H1 (cell line): ENCODE results near the gene TEX9. TPM values are rescaled to one million over a fixed set of nuclear protein-coding genes. Genes with fewer than 3 reads are reported as not detected.
A peak's percentile ranks its signal among the peaks of the same experiment; 100 is the strongest.
"Not testable (repeated sequence)": the region's sequence is repeated elsewhere in the genome, so short reads cannot be mapped to it uniquely, and the experiment has no call there.

ENCODE experiments used
- CTCF ChIA-PET: fragments of 300-600 bp; sonication (Branson Sonifier 250); formaldehyde crosslinking; loops from one replicate; lab custom pipeline; 2021; ENCODE audit not compliant: partially characterized antibody; lab: Charles Lee
- POLR2A ChIA-PET: fragments of 300-600 bp; sonication (Branson Sonifier 250); formaldehyde crosslinking; loops from one replicate; lab custom pipeline; 2021; ENCODE audit warnings: inconsistent platforms; ENCODE audit not compliant: partially characterized antibody; lab: Charles Lee
- DNase-seq, 2 experiments: peaks; one replicate each; pipeline versions ENCODE4 v3.0.0 to v3.0.0-alpha.2; 2010 to 2022; ENCODE audit warnings: low spot score in 2 of 2, low read depth in 1 of 2, mixed read lengths in 1 of 2
- FAIRE-seq: peaks from 2 replicates; lab custom pipeline; 2011; peaks lifted over from hg19 to GRCh38; lab: Jason Lieb, UNC
- H2AFZ ChIP-seq: 2 replicates; pipeline ENCODE4 v1.8.1; 2012; ENCODE audit warnings: low read length, inconsistent platforms
- H2AK5ac ChIP-seq: 2 replicates; pipeline ENCODE4 v1.6.1; 2013; ENCODE audit warnings: low read depth, low read length
- H2BK120ac ChIP-seq: replicated peaks from 2 replicates; pipeline ENCODE3; 2013; ENCODE audit warnings: low read depth, low read length, inconsistent platforms
- H2BK12ac ChIP-seq: 2 replicates; pipeline ENCODE4 v1.6.1; 2013; ENCODE audit warnings: low read depth, low read length
- H2BK15ac ChIP-seq: 2 replicates; pipeline ENCODE4 v1.6.1; 2013; ENCODE audit warnings: low read length
- H2BK20ac ChIP-seq: 2 replicates; pipeline ENCODE4 v1.6.1; 2013; ENCODE audit warnings: low read length
- H2BK5ac ChIP-seq: 2 replicates; pipeline ENCODE4 v1.6.1; 2013; ENCODE audit warnings: low read depth, low read length
- H3K14ac ChIP-seq: 2 replicates; pipeline ENCODE4 v1.6.1; 2013; ENCODE audit warnings: inconsistent platforms; ENCODE audit not compliant: insufficient read length
- H3K18ac ChIP-seq: 2 replicates; pipeline ENCODE4 v1.6.1; 2013; ENCODE audit warnings: low read length; ENCODE audit errors: extremely low read depth
- H3K23ac ChIP-seq: 2 replicates; pipeline ENCODE4 v1.6.1; 2013; ENCODE audit warnings: inconsistent platforms; ENCODE audit not compliant: insufficient read length
- H3K23me2 ChIP-seq: 2 replicates; pipeline ENCODE4 v1.6.1; 2013; ENCODE audit warnings: low read depth, low read length
- H3K27ac ChIP-seq: 2 replicates; pipeline ENCODE4 v1.6.1; 2011; ENCODE audit warnings: low read depth, low read length, inconsistent platforms
- H3K27me3 ChIP-seq, 4 experiments: replicated peaks in 1 of 4; 1 replicate in 1 of 4; 2 replicates in 3 of 4; pipeline versions ENCODE4 v1.6.1 to v1.8.1; 2011 to 2013; ENCODE audit warnings: low read length in 3 of 4, mild to moderate bottlenecking in 3 of 4, inconsistent platforms in 2 of 4, mixed read lengths in 2 of 4, moderate library complexity in 1 of 4; ENCODE audit not compliant: control insufficient read depth in 3 of 4, insufficient read depth in 3 of 4; ENCODE audit errors: extremely low read depth in 1 of 4
- H3K36me3 ChIP-seq, 4 experiments: 2 replicates each; pipeline versions ENCODE4 v1.6.1 to v1.8.1; 2011 to 2013; ENCODE audit warnings: mild to moderate bottlenecking in 4 of 4, low read length in 3 of 4, moderate library complexity in 2 of 4, control low read depth in 1 of 4, inconsistent platforms in 1 of 4; ENCODE audit not compliant: insufficient read depth in 4 of 4, control insufficient read depth in 2 of 4
- H3K4ac ChIP-seq: replicated peaks from 2 replicates; pipeline ENCODE3; 2013; ENCODE audit warnings: low read length, low read depth, mixed read lengths, inconsistent platforms; ENCODE audit not compliant: insufficient read length
- H3K4me1 ChIP-seq, 4 experiments: replicated peaks in 1 of 4; 1 replicate in 1 of 4; 2 replicates in 3 of 4; pipeline versions ENCODE4 v1.6.1 to v1.8.1; 2011 to 2013; ENCODE audit warnings: low read length in 3 of 4, inconsistent platforms in 2 of 4, mixed read lengths in 1 of 4; ENCODE audit not compliant: insufficient read depth in 4 of 4, control insufficient read depth in 3 of 4
- H3K4me2 ChIP-seq, 2 experiments: 2 replicates each; pipeline versions ENCODE4 v1.6.1 to v1.8.1; 2011 to 2013; ENCODE audit warnings: low read depth in 2 of 2, low read length in 2 of 2, control low read depth in 1 of 2, inconsistent platforms in 1 of 2, mild to moderate bottlenecking in 1 of 2; ENCODE audit not compliant: insufficient read depth in 1 of 2
- H3K4me3 ChIP-seq, 4 experiments: fragments of 200-600, 300-600 bp in 1 of 4; sonication (generic), shearing (Covaris generic), sonication (Bioruptor Twin) in 1 of 4; 2 replicates each; pipeline versions ENCODE4 v1.5.1 to v1.8.1; 2011 to 2016; ENCODE audit warnings: low read length in 4 of 4, low read depth in 3 of 4, control low read depth in 2 of 4, inconsistent platforms in 2 of 4, mild to moderate bottlenecking in 2 of 4, mixed read lengths in 1 of 4, moderate library complexity in 1 of 4; ENCODE audit not compliant: insufficient read depth in 2 of 4; ENCODE audit errors: extremely low read depth in 1 of 4
- H3K56ac ChIP-seq: replicated peaks from 2 replicates; pipeline ENCODE3; 2013; ENCODE audit warnings: low read depth, mild to moderate bottlenecking, mixed read lengths, low read length, inconsistent platforms; ENCODE audit not compliant: insufficient read length
- H3K79me1 ChIP-seq: 2 replicates; pipeline ENCODE4 v1.6.1; 2013; ENCODE audit warnings: low read depth, low read length, control low read depth
- H3K79me2 ChIP-seq, 2 experiments: 2 replicates each; pipeline versions ENCODE4 v1.6.1 to v1.8.1; 2012 to 2013; ENCODE audit warnings: low read length in 2 of 2, mild to moderate bottlenecking in 2 of 2, inconsistent platforms in 1 of 2; ENCODE audit not compliant: insufficient read depth in 2 of 2, control insufficient read depth in 1 of 2
- H3K9ac ChIP-seq, 4 experiments: replicated peaks in 1 of 4; 1 replicate in 1 of 4; 2 replicates in 3 of 4; pipeline versions ENCODE4 v1.6.1 to v1.8.1; 2011 to 2013; ENCODE audit warnings: low read depth in 3 of 4, low read length in 3 of 4, control low read depth in 2 of 4, mild to moderate bottlenecking in 2 of 4, moderate library complexity in 2 of 4, inconsistent platforms in 1 of 4; ENCODE audit errors: extremely low read depth in 1 of 4
- H3K9me3 ChIP-seq, 2 experiments: 2 replicates each; pipeline versions ENCODE4 v1.6.1 to v1.8.1; 2012 to 2013; ENCODE audit warnings: mild to moderate bottlenecking in 2 of 2, moderate library complexity in 2 of 2, control low read depth in 1 of 2, inconsistent platforms in 1 of 2, low read depth in 1 of 2, low read length in 1 of 2, mixed read lengths in 1 of 2; ENCODE audit not compliant: insufficient read depth in 2 of 2
- H4K20me1 ChIP-seq, 2 experiments: replicated peaks in 1 of 2; 2 replicates each; pipeline versions ENCODE3 to v1.8.1; 2011 to 2013; ENCODE audit warnings: inconsistent platforms in 2 of 2, low read length in 2 of 2, mild to moderate bottlenecking in 1 of 2; ENCODE audit not compliant: insufficient read depth in 2 of 2, control insufficient read depth in 1 of 2
- H4K5ac ChIP-seq: 2 replicates; pipeline ENCODE4 v1.6.1; 2013; ENCODE audit warnings: low read length, low read depth, mixed read lengths, inconsistent platforms; ENCODE audit not compliant: insufficient read length
- H4K8ac ChIP-seq: 2 replicates; pipeline ENCODE4 v1.8.0; 2013; ENCODE audit warnings: mild to moderate bottlenecking, moderate library complexity, low read length, inconsistent platforms; ENCODE audit not compliant: insufficient read depth; ENCODE audit errors: extremely low read depth
- H4K91ac ChIP-seq: replicated peaks from 2 replicates; pipeline ENCODE3; 2013; ENCODE audit warnings: low read length, mixed read lengths, inconsistent platforms; ENCODE audit not compliant: insufficient read length
- WGBS, 2 experiments: shearing (Covaris generic) in 1 of 2; methylation state at CpG; one replicate each; pipeline versions ENCODE4 v1.1.6 to v1.1.7; 2013 to 2015; ENCODE audit warnings: low lambda C conversion rate in 2 of 2, mixed read lengths in 2 of 2, inconsistent platforms in 1 of 2, low coverage in 1 of 2, missing lambda C conversion rate in 1 of 2; ENCODE audit not compliant: insufficient replicate concordance in 2 of 2, insufficient coverage in 1 of 2, insufficient read length in 1 of 2; ENCODE audit errors: extremely low coverage in 1 of 2, missing lambda C conversion rate in 1 of 2; 5-methylcytosine and 5-hydroxymethylcytosine counted together
- polyA plus RNA-seq, 7 experiments: library from polyadenylated mRNA; depleted of rRNA in 3 of 7; stranded (reverse) in 5 of 7; unstranded in 2 of 7; fragments of >200 nt in 5 of 7; fragments of 200-250 nt in 2 of 7; gene quantifications; 1 replicate in 5 of 7; 2 replicates in 1 of 7; 4 replicates in 1 of 7; pipeline versions ENCODE4 v1.2.1 to v1.2.3, GENCODE V29; 2011 to 2013; ENCODE audit warnings: missing spikeins in 2 of 7, mixed read lengths in 2 of 7
- total RNA-seq: library from RNA; stranded (reverse); fragmentation: NEBNext Ultra II Directional; extraction: Animal tissue kit (Norgen Biotek cat#: 25700); gene quantifications from 2 replicates; pipeline ENCODE4 v1.2.1, GENCODE V29; 2021

Gene TEX9
- total and polyA plus RNA-seq, 2 of the 8 experiments (the other 6 are each of a cell fraction or from before 2014, with no cell fraction given): 3.4 to 12.3 TPM

GRCh38 chr15:56413114-56413733, 48.0 kb downstream of the TEX9 start:
- DNase-seq, H2AK5ac ChIP-seq, H3K56ac ChIP-seq, H3K23me2 ChIP-seq, H3K27ac ChIP-seq, H2AFZ ChIP-seq, H3K23ac ChIP-seq, H4K5ac ChIP-seq, CTCF ChIA-PET, H2BK15ac ChIP-seq, H3K36me3 ChIP-seq, H3K27me3 ChIP-seq, H4K91ac ChIP-seq, H3K18ac ChIP-seq, H3K4me2 ChIP-seq, POLR2A ChIA-PET, H3K4me1 ChIP-seq, H3K4me3 ChIP-seq, H2BK20ac ChIP-seq, H3K14ac ChIP-seq, H3K79me1 ChIP-seq, H3K79me2 ChIP-seq, H4K8ac ChIP-seq, H4K20me1 ChIP-seq, H2BK120ac ChIP-seq, H2BK5ac ChIP-seq, H2BK12ac ChIP-seq, H3K4ac ChIP-seq, H3K9me3 ChIP-seq, H3K9ac ChIP-seq: not testable (repeated sequence)
- WGBS, 2 experiments: 50% methylated on average over 1 of the region's 1 CpG; no CpG with 5 or more reads in 1 of the 2 experiments
- peak; percentile 73 for FAIRE-seq
